ENCODE data around the gene CSRP2.

The CSRP2 gene

GRCh38 chr12:76878899-76879709 lies at the start of gene CSRP2:
Gene CSRP2 (minus strand): TSS chr12:76879019. CDS start chr12:76866260, 12,759 bp downstream.
- peak; percentile 72 for DNase-seq

GRCh38 chr12:76927170-76927784 lies 48.5 kb upstream of the CSRP2 start:
- peak; percentile 38 for DNase-seq

GRCh38 chr12:76925135-76925534 lies 46.3 kb upstream of the CSRP2 start:
- DNase-seq, result no peak

GRCh38 chr12:76922866-76923265 lies 44.0 kb upstream of the CSRP2 start:
- DNase-seq, result no peak

- no peak for DNase-seq
Measured at GRCh38 chr12:76921891-76922664, 43.3 kb upstream of the CSRP2 start.

- no peak for DNase-seq
Measured at GRCh38 chr12:76921100-76921471, 42.3 kb upstream of the CSRP2 start.

GRCh38 chr12:76920172-76921099 lies 41.6 kb upstream of the CSRP2 start:
- DNase-seq, result peak; percentile 9

GRCh38 chr12:76919383-76920171 lies 40.8 kb upstream of the CSRP2 start:
- no peak for DNase-seq

- DNase-seq, result no peak
Measured at GRCh38 chr12:76916170-76916540, 37.3 kb upstream of the CSRP2 start.

GRCh38 chr12:76915361-76916169 lies 36.7 kb upstream of the CSRP2 start:
- no peak for DNase-seq

GRCh38 chr12:76914102-76914859 lies 35.5 kb upstream of the CSRP2 start:
- DNase-seq, result no peak

GRCh38 chr12:76909290-76909689 lies 30.5 kb upstream of the CSRP2 start:
- no peak for DNase-seq

GRCh38 chr12:76908303-76909017 lies 29.6 kb upstream of the CSRP2 start:
- no peak for DNase-seq

- no peak for DNase-seq
Measured at GRCh38 chr12:76901628-76902380, 23.0 kb upstream of the CSRP2 start.

- DNase-seq, result no peak
Measured at GRCh38 chr12:76899522-76899921, 20.7 kb upstream of the CSRP2 start.

- no peak for DNase-seq
Measured at GRCh38 chr12:76898442-76898841, 19.6 kb upstream of the CSRP2 start.

- DNase-seq, result no peak
Measured at GRCh38 chr12:76896274-76896673, 17.5 kb upstream of the CSRP2 start.

GRCh38 chr12:76895796-76896195 lies 17.0 kb upstream of the CSRP2 start:
- DNase-seq, result no peak

GRCh38 chr12:76891609-76892008 lies 12.8 kb upstream of the CSRP2 start:
- no peak for DNase-seq
